ENCODE results near the gene ARHGAP28. TPM values are rescaled to one million over a fixed set of nuclear protein-coding genes. Genes with fewer than 3 reads are reported as not detected.

ARHGAP28 gene
- total and polyA plus RNA-seq, 10 of the 15 experiments (the other 5 are each of a cell fraction or from before 2014, with no cell fraction given), result not detected

DNA sequence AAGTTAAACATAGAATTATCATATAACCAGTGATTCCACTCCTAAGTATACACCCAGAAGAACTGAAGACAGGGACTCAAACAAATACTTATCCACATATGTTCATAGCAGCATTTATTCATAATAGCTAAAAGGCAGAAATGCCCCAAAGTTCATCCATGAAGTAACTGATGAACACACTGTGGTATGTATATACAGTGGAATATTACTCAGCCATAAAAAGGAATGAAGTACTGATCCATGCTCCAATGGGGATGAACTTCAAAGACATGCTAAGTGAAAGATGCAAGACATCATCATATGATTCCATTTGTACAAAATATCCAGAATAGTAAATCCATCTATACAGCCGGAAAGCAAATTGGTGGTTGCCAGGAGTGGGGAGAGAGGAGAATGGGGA, 230.6 kb downstream of the ARHGAP28 start:
- H3K27me3 ChIP-seq (replicated peaks in 1 of 2; ENCODE audit: control insufficient read depth in 2 of 2, insufficient read depth in 2 of 2, low read length in 1 of 2), result no peaks in the 10 kb centered on the region; a peak in 2 of 4 replicates
- SMC1A ChIA-PET (ENCODE audit: uncharacterized antibody, unreplicated experiment), result no interaction called here
- no peak for DNase-seq (ENCODE audit: low read depth, low spot score)
- RAD21 ChIA-PET (ENCODE audit: unreplicated experiment), result no interaction called here
- TF ChIP-seq RUNX3 (IDR thresholded peaks at IDR 0.05; ENCODE audit: low read length), result no peak
- no peak for TF ChIP-seq SIN3A (IDR thresholded peaks at IDR 0.05; ENCODE audit: low read depth, low read length)
- no peak for TF ChIP-seq SREBF2 (IDR thresholded peaks at IDR 0.05; ENCODE audit: low read length)
- TF ChIP-seq, protein P1, sequence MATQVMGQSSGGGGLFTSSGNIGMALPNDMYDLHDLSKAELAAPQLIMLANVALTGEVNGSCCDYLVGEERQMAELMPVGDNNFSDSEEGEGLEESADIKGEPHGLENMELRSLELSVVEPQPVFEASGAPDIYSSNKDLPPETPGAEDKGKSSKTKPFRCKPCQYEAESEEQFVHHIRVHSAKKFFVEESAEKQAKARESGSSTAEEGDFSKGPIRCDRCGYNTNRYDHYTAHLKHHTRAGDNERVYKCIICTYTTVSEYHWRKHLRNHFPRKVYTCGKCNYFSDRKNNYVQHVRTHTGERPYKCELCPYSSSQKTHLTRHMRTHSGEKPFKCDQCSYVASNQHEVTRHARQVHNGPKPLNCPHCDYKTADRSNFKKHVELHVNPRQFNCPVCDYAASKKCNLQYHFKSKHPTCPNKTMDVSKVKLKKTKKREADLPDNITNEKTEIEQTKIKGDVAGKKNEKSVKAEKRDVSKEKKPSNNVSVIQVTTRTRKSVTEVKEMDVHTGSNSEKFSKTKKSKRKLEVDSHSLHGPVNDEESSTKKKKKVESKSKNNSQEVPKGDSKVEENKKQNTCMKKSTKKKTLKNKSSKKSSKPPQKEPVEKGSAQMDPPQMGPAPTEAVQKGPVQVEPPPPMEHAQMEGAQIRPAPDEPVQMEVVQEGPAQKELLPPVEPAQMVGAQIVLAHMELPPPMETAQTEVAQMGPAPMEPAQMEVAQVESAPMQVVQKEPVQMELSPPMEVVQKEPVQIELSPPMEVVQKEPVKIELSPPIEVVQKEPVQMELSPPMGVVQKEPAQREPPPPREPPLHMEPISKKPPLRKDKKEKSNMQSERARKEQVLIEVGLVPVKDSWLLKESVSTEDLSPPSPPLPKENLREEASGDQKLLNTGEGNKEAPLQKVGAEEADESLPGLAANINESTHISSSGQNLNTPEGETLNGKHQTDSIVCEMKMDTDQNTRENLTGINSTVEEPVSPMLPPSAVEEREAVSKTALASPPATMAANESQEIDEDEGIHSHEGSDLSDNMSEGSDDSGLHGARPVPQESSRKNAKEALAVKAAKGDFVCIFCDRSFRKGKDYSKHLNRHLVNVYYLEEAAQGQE (IDR thresholded peaks at IDR 0.05; ENCODE audit: low read depth, low read length), result no peak
- no peak for TF ChIP-seq POLR2AphosphoS5 (IDR thresholded peaks at IDR 0.05; ENCODE audit: low read length)
- TF ChIP-seq CHD2 (IDR thresholded peaks at IDR 0.05; ENCODE audit: borderline replicate concordance, low read depth, low read length), result no peak
- no peak for TF ChIP-seq IKZF1 (conservative IDR thresholded peaks at IDR 0.05)
- no peak overlapping the region for H3K4me3 ChIP-seq
- in situ Hi-C loops (cut with MboI), result loop anchor here (10.0 kb wide), 1 partner anchor 65 kb away; no protein-coding TSS in a partner anchor
- no peaks in the 10 kb centered on the region for H3K79me2 ChIP-seq (ENCODE audit: control insufficient read depth, insufficient read depth, low read length)
- no peaks in the 10 kb centered on the region for H3K36me3 ChIP-seq (ENCODE audit: control insufficient read depth in 2 of 2, insufficient read depth in 2 of 2, low read length in 1 of 2)
- FAIRE-seq, result no peak
- no peak overlapping the region for H3K27ac ChIP-seq (ENCODE audit: control insufficient read depth, insufficient read depth)
- no peak overlapping the region for H3K9ac ChIP-seq (ENCODE audit: control insufficient read depth, insufficient read depth, low read length)
- intact Hi-C loops (cut with micrococcal nuclease; ENCODE audit: unreplicated experiment), result no loop called here
- WGBS (ENCODE audit: insufficient coverage, insufficient replicate concordance, low lambda C conversion rate, missing lambda C conversion rate), result 35% methylated on average over 1 of the region's 1 CpG
- POLR2A ChIA-PET, result no interaction called here
- CTCF ChIA-PET, result no interaction called here
- no TSS peak for BruUV-seq (replicated peaks)
- no peaks in the 10 kb centered on the region for H3K9me3 ChIP-seq (replicated peaks; ENCODE audit: control insufficient read depth, insufficient read depth, low read length)
- H2AFZ ChIP-seq (ENCODE audit: control insufficient read depth, low read depth, low read length), result no peak overlapping the region
- no peak overlapping the region for H3K4me2 ChIP-seq (ENCODE audit: control insufficient read depth, insufficient read depth)
- no peaks in the 10 kb centered on the region for H3K4me1 ChIP-seq (ENCODE audit: control insufficient read depth, insufficient read depth, low read length)
- no peak for ATAC-seq
- no peaks in the 10 kb centered on the region for H4K20me1 ChIP-seq (ENCODE audit: control insufficient read depth, insufficient read depth)
